Stimulated activated CD8-positive, alpha-beta memory T cell treated with anti-CD3 and anti-CD28 coated beads, Interleukin-2, amount 100 ng/mL, for 48 hours (primary cell): ENCODE results near the gene SLC44A3.

Experiments used
- DNase-seq, 2 donors: peaks; one replicate each; pipeline ENCODE4 v3.0.0-alpha.2; 2020; ENCODE audit warnings: low read depth in 2 of 2

The SLC44A3 gene

DNA sequence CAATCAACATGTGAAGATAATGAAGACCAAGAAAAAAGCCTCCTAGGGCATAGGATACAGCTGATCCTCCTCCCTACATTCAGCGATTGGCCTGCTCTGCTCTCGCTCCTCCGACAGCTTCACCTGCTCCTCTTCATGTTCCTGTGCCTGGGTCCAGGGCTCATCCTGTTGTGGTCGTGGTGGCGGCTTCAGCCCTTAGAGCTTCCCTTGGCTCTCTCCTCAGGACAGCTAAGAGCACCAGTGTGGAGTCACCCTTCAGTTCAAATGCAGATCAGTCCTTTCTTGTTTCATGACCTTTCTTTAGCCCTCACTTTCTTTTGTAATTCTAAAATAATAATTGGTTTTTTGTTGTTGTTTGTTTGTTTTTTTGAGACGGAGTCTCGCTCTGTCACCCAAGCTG, 88.0 kb downstream of the SLC44A3 start:
- DNase-seq: no peak

DNA sequence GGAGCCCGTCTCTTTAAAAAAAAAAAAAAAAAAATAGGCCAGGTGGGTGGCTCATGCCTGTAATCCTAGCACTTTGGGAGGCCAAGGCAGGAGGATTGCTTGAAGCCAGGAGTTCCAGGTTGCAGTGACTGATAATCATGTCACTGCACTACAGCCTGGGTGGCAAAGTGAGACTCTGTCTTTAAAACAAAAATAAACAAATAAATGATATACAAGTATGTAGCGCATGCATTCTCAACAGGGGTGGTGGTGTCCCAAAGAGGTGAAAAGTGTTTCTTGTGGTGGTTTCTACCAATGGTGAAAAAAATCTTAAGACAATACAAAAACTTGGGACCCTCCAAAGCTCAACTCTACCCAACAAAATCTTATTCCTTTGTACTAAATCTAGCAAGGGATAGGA, 88.8 kb downstream of the SLC44A3 start:
- DNase-seq: no peak

DNA sequence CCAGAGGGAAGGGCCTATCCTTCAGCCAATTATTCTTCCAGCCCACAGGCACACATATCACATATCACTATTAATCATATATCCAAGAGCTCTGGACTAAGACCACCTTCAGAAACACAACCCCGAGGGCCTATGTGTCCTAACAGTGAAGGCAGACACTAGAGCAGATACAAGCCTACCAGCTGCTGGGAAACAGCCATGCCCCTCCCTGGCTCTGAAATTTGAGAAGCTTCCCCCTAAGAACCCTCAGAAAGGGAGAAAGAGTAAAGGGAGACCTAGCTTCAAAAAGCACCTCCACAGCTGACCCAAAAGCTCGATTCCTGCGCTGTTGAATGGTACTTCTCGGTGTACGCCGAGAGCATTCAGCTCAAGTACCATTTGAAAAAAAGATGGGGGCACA, 89.3 kb downstream of the SLC44A3 start:
- DNase-seq: no peak

DNA sequence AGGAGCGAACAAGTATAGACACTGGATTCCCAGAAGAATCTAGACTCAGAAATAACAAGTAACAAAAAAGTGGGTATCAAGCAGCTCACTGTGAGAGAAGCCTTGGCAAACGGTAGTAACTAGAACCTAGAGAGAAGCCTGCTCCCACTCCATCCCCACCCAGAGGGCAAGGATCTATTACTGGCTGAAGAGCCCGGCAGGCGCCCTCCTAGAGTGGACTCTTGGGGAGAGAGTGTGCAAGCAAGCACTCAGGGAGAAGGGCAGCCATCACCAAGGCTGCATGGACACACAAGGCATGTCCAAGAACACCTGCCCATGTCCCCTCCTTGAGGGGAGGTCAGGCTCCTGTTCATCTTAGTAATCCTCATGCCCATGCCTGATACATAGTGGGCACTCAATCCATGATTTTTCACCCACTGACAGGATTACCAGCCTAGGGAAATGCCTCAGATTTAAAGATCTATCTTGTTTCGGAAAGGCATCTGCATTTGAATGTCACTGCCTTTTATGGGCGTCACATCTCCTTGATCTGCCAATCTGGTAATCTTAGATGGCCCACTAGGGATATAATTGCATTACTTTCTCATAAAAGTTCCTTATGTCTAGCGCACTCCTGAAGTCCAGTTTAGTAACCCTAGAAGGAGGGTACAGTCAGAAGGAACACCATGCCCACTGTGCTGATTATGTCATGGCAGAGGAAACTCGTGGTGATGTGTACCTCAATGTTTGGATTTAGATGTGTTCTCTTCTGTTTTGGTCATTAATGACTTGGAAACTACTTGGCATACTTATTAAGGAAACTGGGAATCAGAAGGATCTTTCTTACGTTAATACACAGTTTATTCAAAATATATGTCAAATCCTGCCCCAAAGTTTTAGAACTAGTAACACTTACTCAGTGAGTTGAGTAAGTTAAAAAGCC, 92.4 kb downstream of the SLC44A3 start:
- DNase-seq: no peak

DNA sequence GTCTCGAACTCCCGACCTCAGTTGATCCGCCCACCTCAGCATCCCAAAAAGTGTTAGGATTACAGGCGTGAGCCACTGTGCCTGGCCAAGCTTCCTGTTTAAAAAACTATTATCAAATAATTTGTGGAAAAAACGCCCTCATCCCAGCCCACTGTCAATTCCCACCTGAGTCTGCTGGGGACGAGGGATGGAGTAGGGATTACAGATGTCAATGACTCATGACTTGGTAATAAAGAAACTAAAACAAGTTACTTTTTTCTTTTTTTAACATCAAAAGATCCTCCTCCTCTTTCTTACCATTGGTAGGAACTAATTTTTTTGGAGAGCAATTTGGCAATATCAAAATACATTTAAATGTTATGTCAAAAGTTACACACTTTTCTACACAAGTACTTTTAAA, 97.1 kb downstream of the SLC44A3 start:
- DNase-seq: no peak

DNA sequence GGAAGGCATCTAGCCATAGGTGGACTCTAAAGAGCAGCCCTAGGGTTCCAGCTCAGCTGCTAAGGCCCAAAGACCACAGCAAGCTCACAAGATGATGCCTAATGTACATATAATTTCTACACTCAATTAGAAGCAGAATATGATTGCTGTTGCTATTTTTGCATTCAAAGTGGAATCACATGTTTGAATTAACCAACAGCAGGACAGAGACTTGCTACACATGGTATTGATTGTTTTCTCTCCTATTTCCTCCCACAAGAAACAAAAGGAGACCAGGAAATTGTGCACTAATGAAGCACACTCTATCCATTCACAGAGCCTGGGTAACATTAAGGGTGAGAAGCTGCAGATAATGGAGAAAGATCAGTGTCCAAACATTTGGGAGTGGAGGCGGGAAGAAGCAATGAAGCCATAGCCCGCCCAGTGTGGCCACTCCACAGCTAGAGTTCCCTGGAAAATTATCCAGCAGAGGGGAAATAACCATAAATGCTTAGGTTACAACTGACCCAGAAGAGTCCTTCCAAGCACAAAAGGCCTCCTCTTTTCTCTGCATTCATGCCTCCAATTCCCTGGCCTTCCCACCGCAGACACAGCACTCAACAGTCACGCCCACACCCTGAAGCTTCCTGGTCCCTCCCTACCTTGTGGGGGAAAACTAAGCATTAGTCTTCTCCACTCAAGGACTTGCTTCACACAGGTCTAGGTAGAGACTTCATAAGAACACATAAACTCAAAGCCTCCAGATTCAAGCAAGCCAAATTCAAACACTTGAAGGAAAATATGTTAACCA, 99.3 kb downstream of the SLC44A3 start:
- no peak for DNase-seq

DNA sequence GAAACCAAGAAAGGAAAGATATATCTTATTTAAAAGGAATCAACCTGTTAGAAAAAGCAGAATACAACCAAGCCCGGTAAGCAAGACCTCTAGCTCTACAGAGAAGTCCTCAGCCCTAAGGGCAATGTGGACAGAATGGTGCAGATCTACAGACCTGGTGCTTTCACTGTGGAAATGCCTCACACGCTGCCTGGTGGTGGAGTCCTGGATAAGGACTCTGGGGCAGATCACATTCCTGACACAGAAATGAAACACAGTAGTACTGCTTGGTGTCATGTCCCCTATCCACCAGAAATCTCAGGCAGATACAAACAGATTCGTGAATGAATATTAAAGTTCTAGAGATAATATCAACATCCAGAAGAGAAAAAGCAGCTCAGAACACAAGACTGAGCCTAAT, 99.9 kb downstream of the SLC44A3 start:
- no peak for DNase-seq

DNA sequence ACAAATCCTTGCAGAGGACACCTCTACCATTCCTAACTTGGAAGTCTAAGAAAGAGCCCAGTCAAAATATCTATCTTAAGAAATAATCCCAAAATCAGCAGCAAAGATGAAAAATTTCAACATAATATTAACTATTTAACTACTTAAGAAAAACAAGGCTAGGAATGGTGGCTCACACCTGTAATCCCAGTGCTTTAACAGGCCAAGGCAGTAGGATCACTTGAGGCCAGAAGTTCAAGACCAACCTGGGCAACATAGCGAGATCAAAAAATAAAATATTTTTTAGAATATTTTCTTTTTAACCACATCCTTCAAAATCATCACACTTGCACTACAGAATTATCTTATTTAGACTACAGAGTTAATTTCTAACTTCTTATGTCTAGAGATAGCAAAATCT, 101.8 kb downstream of the SLC44A3 start:
- no peak for DNase-seq

DNA sequence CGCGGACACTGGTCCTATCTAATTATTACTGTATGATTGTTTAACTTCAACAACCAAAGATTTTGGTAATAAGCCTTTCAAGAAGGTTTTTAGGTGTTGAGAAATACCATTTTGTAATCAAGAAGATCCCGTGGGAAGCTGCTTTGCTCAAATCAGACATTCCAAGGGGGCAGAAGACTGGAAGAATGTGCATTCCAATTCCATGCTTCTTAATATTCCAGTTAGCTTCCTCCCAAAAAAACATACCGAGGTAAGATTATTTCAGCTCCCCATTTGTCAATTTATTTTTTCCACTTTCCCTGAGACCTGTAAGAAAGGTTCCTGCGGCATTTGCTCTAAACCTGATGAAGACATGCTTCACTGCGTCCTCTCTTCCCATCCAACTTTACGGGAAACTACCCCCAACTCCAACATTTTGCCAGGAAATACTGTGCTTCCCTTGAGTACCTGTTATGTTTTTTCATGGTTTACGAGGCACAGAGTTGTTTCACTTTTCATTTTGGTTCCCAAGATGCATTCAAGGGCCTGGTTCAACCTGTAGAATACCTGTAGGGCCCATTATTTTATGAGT, 102.7 kb downstream of the SLC44A3 start:
- DNase-seq: no peak

DNA sequence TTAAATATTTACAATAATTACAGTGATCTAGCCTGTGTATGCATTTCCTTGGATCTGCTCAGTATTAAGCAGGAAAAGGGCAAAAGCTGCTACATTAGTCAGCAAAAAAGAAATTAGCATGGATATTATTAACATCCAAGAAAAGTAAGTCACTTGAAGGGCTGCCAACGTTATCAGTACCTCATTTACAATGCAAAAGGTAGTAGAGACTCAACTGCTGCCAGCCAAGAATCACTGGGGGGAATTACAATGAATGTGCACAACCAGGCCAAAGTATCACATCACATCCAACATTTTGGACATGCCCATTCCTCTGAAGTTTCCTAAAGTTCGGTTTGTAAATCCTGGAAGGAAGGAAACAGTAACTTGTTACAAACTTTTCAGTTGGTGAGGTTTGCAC, 104.8 kb downstream of the SLC44A3 start:
- no peak for DNase-seq

DNA sequence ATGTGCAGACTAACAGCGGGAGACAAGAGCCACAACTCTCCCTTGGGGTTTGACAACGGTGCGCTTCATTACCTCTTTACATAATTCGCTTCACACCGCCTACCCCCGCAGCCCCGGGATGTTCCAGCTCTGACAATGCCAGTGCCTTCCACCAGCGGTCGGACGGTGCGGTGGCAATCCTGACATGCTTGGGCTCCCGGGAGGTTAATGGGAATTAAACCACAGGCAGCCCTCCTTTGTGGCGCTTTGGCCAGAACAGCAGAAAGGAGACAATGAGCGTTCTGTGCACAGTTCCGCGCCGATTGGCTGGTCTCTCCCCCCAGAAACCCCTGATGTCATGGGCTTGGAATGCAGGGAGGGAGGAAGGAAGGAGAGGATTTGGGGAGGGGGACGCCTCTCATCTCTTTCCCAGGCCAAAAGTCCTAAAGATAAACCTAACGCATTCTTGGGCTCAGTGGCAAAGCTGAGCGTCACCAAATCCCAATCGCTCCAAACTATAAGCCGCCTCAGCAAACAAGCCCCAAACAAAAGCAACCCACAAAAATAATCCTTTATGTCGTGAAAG, 105.5 kb downstream of the SLC44A3 start:
- no peak for DNase-seq

DNA sequence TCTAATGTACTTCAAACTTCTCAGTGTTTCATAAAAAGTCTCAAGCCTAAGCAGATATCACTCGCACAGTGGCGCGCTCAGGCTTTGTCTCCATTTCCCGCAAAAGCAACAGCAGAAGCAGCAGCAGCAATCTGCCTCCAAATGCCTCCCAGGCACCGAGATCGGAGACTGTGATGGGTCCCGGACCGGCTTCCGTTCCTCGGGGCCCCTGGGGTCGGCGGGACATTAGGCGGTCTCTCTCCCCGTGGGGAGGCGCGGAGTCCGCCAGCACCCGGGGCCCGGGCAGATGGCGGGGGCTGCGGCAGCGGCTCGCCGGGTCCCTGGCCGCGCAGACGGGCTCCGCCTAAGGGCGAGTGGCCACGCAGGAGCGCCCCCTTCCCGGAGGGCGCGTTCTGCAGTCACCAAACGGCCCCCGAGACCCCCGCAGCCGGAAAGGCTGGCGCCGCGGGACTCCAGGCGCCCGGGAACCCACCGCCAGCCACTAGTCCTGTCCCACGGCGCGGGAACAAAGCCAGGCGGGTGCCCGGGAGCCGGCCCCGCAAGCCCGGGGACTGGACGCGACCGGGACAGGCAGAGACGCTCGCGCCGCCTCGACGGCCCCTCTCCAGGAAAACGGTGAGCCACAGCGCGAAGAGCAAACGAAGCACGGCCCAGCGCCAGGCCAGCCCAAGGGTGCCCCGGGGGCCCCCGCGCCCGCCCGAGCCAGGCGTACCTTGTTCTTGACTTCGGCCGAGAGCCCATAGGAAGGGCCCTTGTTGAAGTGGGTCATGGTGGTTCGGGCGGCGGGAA, 106.2 kb downstream of the SLC44A3 start:
- DNase-seq: peak; percentile 8 to 9

DNA sequence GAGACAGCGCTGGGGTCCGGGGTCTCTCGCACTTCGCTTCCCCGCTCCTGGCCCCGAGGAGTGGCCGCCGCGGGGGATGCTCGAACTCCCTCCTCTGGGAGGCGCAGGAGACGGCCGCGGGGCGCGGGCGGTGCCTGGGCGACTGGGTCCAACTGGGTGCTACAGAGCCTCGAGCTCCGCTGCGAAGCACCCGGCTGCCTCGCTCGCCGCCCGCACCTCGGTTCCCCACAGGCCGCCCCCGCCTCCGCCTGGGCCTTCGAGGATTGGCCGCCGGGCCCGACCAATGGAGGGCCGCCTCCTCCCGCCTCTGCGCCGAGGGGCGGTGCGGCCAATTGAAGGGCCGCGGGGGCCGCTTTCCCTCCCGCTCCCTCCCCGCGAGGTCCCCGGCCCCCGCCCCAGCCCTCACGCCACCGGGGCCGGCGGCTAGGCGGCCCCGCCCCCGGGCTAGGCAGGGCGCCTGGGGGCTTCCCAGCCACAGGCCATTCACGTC, 106.8 kb downstream of the SLC44A3 start, which contains the start of gene CNN3:
Gene CNN3, minus strand, starts transcription at position 196 of the 490 bp plus-strand sequence. CDS start 216 bp downstream, outside the sequence.
- peak; percentile 51 to 53 for DNase-seq

DNA sequence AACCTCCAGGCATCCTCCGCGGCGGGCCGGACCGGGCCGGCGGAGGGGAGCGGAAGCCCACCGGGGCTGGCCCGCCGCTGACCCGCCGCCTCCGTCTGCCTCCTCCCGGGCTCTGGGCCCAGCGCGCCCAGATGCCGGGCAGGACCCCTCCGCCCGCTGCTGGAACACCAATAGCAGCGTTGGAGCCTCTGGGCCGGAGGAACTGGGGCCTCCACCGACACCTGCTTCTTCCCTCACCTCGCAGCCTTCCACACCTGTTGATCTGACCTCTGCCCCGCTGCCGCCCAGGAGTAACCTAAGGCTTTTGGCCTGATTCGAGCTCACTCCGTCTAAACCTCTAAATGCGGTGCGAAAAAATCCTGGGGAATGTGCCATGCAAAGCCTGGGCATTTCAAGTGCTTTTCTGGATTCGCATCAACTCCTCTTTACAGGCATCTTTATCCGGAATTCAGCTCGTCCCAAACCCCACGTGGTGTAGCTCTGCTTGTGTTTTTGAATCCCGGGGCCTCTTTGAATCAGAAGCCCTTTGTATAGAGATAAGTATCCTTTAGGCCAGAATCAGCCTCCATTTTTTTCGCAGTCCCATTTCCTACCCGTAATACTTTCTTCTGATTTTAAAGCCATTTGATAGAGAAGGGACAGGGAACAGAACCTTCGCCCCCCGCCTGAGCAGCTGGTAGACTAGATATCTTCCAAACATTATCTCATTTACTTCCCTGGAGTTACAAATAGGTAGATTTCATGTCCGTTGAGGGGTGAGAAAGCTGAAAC, 107.4 kb downstream of the SLC44A3 start:
- DNase-seq: no peak

DNA sequence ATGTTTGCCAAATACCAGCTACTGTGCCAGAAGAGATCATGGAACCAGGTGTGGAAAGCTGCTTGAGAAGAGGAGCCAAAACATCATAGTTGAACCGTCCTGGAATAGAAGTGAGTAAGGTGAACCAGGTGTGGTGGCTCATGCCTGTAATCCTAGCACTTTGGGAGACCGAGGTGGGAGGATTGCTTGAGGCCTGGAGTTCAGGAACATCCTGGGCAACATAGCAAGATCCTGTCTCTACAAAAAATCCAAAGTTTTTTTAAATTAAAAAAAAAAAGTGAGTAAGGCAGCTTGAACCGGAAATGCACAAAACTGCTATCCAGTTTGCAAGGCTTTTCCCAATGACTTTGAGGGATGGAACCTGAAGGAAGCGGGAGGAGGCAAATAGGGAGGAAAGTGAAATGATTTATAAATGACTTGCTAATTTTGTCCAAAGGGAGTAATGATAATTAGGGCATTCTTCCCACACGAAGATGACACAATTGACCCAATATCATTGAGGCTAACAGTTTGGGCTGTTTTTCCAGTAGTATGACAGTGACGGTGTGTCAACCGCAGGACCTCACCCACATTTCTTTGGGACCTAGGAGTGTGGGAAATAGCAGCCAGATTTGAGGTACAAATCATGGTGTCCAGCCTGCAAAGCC, 108.3 kb downstream of the SLC44A3 start:
- no peak for DNase-seq

DNA sequence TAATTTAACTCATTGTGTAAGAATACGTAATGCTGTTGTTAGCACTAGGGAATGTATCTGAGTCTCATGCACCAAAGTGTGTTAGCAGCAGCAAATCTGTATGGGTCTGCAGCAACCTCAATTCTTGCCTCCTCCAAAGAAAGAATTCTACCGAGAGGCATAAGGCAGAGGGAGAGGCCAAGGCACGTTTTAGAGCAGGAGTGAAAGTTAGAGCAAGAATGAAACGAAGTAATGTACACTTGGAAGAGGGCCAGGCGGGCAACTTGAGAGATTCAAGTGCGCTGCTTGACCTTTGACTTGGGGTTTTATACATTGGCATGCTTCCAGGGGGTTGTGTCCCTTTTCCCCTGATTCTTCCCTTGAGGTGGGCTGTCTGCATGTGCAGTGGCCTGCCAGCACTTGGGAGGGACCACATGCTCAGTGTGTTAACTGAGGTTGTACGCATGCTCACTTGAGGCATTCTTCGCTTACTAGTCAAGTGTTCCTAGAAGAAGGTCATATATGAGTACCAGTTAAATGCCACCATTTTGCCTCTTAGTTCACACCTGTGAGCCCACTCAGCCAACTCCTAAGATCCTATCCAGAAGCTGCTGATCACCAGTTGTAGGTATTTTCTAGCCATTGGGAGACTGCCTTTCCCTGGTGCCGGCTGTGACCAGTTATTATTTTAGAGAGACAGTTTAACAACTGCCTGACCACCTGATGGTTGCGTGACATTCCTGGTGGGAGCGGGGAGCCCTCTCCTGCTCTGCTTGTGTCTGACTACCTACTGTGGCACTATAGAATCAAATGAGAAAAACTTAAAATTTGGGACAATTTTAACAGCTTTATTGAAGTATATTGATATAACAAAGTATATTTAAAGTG, 109.4 kb downstream of the SLC44A3 start:
- no peak for DNase-seq

DNA sequence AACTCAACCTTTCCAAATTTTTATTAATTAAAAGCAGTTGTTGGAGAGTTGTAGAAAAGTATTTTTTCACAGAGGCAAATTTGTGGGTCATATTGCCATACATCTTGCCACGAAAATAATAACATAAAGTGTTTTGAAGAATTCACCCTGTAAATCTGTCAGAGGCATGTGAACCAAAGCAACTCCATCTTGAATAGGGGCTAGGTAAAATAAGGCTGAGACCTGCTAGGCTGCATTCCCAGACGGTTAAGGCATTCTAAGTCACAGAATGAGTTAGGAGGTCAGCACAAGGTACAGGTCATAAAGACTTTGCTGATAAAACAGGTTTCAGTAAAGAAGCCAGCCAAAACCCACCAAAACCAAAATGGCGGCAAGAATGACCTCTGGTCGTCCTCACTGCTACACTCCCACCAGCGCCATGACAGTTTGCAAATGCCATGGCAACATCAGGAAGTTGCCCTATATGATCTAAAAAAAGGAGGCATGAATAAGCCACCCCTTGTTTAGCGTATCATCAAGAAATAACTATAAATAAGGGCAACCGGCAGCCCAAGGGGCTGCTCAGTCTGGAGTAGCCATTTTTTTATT, 111.2 kb downstream of the SLC44A3 start:
- DNase-seq: no peak

DNA sequence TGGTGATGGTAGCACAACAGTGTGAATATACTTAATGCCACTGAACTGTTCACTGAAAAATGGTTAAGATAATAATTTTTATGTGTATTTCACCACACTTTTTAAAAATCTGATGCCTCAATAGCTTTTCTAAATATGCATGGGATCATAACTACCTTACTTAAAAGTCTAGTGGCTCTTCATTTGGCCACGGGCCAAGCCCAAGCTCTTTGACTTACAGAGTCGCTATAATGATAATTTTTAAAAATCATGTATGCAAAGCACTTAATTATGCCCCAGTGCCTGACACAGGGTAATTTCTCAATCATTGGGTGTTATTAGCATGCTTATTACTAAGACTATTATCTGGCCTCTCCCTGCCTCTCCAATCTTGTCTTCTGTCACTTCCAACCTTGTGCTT, 114.4 kb downstream of the SLC44A3 start:
- no peak for DNase-seq

DNA sequence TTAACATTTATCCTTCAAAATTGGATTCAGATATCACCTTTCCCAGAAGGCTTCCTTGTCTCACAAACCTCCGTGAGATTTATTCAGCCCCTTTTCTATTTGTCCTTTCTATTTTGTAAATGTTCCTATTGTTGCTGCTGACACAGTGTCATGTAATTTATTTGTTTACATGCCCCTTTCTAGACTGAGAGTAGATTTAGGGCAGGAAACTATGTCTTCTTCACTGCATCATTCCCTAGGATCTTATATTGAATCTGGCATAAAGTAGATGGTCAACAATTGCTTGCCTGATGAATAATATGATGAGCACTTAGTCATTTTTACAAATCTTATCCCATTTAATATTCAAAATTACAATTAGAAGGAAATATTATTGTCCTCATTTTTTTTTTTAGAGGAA, 114.9 kb downstream of the SLC44A3 start:
- DNase-seq: no peak
